Effector memory CD8-positive, alpha-beta T cell (primary cell): ENCODE results near the gene NAV2.
"Not testable (repeated sequence)": the region's sequence is repeated elsewhere in the genome, so short reads cannot be mapped to it uniquely, and the experiment has no call there.

Experiments used
- ATAC-seq: fragments of 150-1000 bp; cut with Tn5 transposase; replicated peaks from 2 replicates; pipeline ENCODE4 v1.10.0; 2021; ENCODE audit warnings: mild to moderate bottlenecking, moderate library complexity
- DNase-seq, 3 experiments: peaks; one replicate each; pipeline ENCODE4 v3.0.0; 2021
- H3K27ac Mint-ChIP-seq, 2 donors: one replicate each; pipeline ENCODE4 v1.8.0; 2022; ENCODE audit warnings: mild to moderate bottlenecking in 2 of 2, mixed read lengths in 2 of 2, moderate library complexity in 2 of 2
- H3K27me3 Mint-ChIP-seq, 2 donors: one replicate each; pipeline ENCODE4 v1.8.0; 2022; ENCODE audit warnings: mixed read lengths in 2 of 2
- H3K36me3 Mint-ChIP-seq: one replicate; pipeline ENCODE4 v1.8.0; 2022; ENCODE audit warnings: mild to moderate bottlenecking, moderate library complexity, mixed read lengths; ENCODE audit not compliant: insufficient read depth
- H3K4me1 Mint-ChIP-seq, 2 donors: one replicate each; pipeline ENCODE4 v1.8.0; 2022; ENCODE audit warnings: low read depth in 2 of 2, mixed read lengths in 2 of 2
- H3K4me3 Mint-ChIP-seq, 2 donors: one replicate each; pipeline ENCODE4 v1.8.0; 2022; ENCODE audit warnings: mild to moderate bottlenecking in 2 of 2, mixed read lengths in 2 of 2, moderate library complexity in 2 of 2
- H3K9me3 Mint-ChIP-seq, 2 donors: one replicate each; pipeline ENCODE4 v1.8.0; 2022; ENCODE audit warnings: mixed read lengths in 2 of 2

The NAV2 gene

DNA sequence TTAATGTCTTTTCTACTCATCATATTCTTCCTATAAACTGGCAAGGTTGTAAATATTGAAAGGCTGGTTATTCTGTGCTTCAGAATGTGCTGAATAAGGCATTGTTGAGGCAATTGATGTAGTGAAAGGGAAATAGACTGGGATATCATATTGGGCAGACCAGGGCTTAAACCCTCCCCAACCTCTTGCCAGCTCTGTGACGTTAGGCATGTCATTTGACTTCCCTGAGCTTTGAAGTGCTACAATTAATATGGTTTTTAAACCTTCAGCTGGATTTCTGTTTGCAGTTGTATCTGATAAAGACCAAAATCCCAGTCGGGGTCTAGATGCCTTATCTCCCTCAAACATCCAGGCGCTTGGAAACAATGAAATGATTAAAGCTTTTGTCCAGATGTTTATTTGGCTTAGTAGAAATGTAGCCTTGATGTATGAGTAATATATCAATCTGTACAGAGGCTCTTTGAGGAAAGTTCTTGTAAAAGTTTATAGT, 239.5 kb downstream of the NAV2 start:
- Mint-ChIP-seq H3K4me1 (peaks cover 3 to 6% of the 10 kb centered on the region in 2 donors), H3K27ac (no peak overlapping the region), H3K36me3 (no peaks in the 10 kb centered on the region), H3K9me3 (no peaks in the 10 kb centered on the region), H3K27me3 (peaks cover 12 to 13% of the 10 kb centered on the region in 2 donors), H3K4me3 (peak overlapping the region; percentile 17 to 56)
- no peak for ATAC-seq
- DNase-seq: no peak

DNA sequence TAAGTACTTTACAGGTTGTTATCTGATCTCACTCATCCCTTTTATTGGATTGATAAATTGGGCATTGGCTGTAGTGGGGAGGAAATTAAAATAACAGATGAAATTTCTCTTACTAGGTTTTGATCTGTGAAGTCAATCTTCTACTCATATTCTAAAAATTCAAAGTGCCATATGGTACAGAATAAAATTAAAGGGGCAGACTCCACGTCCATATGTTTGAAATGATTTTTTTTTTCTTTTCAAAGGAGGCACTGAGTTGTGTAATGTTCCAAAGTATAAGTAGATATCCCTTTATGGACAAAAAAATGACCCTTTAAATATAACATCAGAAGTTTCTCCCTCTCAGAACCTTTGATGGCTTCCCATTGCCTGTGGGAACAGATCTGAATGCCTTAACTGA, 240.3 kb downstream of the NAV2 start:
- H3K27me3 Mint-ChIP-seq: peaks cover 12 to 20% of the 10 kb centered on the region in 2 donors

GRCh38 chr11:19953336-19953735, 240.7 kb downstream of the NAV2 start:
- Mint-ChIP-seq H3K27me3 (peaks cover 12 to 20% of the 10 kb centered on the region in 2 donors), H3K4me3 (no peak overlapping the region), H3K27ac (no peak overlapping the region), H3K36me3 (no peaks in the 10 kb centered on the region), H3K4me1 (peaks cover 3 to 6% of the 10 kb centered on the region in 2 donors), H3K9me3 (no peaks in the 10 kb centered on the region)
- ATAC-seq (no peak), DNase-seq (no peak)

More for the DNA sequence above, 240.3 kb downstream of the NAV2 start:
- Mint-ChIP-seq H3K4me1 (peaks cover 3 to 6% of the 10 kb centered on the region in 2 donors), H3K9me3 (no peaks in the 10 kb centered on the region), H3K36me3 (no peaks in the 10 kb centered on the region), H3K4me3 (no peak overlapping the region), H3K27ac (no peak overlapping the region)
- ATAC-seq: no peak
- no peak for DNase-seq

DNA sequence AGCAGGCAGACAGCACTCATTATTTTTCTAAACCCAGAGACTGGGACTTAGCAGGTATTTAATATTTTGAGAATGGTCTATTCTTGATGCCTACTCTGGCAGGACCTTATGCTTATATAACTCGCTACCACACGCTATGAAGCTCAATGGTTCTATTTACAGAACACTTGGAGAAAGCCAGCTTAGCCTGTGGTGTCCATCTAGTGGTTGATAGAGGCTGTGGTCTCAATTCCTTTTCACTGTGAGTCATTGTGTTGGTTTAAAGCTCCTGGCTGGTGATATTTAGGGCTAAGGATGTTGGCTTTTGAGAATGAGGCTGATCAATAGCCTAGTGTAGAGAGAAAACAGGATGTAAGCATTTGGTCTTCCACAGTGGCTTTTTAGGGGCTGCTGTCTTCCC, 241.3 kb downstream of the NAV2 start:
- no peaks in the 10 kb centered on the region for H3K36me3 Mint-ChIP-seq
- no peak overlapping the region for H3K4me3 Mint-ChIP-seq
- no peaks in the 10 kb centered on the region for H3K9me3 Mint-ChIP-seq
- DNase-seq: no peak
- peaks cover 12 to 20% of the 10 kb centered on the region in 2 donors for H3K27me3 Mint-ChIP-seq
- peaks cover 3 to 6% of the 10 kb centered on the region in 2 donors for H3K4me1 Mint-ChIP-seq
- ATAC-seq: no peak
- no peak overlapping the region for H3K27ac Mint-ChIP-seq

GRCh38 chr11:19954899-19955298, 242.3 kb downstream of the NAV2 start:
- Mint-ChIP-seq H3K4me3 (no peak overlapping the region), H3K36me3 (no peaks in the 10 kb centered on the region), H3K4me1 (peaks cover 3 to 6% of the 10 kb centered on the region in 2 donors), H3K27ac (no peak overlapping the region), H3K9me3 (no peaks in the 10 kb centered on the region), H3K27me3 (peaks cover 12 to 20% of the 10 kb centered on the region in 2 donors)
- ATAC-seq (no peak), DNase-seq (no peak)

DNA sequence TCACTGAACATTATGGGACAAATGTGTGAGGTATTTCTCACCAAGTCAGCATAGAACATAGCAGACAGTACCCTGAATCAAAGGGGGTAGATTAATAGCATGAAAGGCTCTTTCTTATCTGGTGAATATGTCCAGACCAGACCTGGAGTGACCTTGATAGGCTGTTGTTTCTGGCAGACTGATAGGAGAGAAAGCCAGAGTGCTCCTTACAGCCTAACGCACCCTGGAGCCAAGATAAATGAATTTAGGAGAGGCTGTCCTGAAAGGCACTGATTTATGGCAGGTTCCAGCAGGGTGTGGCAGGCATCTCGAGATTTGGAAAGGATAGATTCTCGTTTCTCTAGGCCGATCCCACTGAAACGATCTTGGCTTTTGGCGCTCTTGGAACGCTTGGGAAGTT, 243.0 kb downstream of the NAV2 start:
- no peak for DNase-seq
- Mint-ChIP-seq H3K36me3 (no peaks in the 10 kb centered on the region), H3K4me3 (no peak overlapping the region), H3K27ac (no peak overlapping the region), H3K4me1 (peaks cover 3 to 6% of the 10 kb centered on the region in 2 donors), H3K9me3 (no peaks in the 10 kb centered on the region), H3K27me3 (peaks cover 12 to 20% of the 10 kb centered on the region in 2 donors)
- ATAC-seq: no peak

GRCh38 chr11:19956228-19956627, 243.6 kb downstream of the NAV2 start:
- H3K36me3 Mint-ChIP-seq: no peaks in the 10 kb centered on the region
- no peak for DNase-seq
- H3K27ac Mint-ChIP-seq: no peak overlapping the region
- peaks cover 12 to 20% of the 10 kb centered on the region in 2 donors for H3K27me3 Mint-ChIP-seq
- no peak overlapping the region for H3K4me3 Mint-ChIP-seq
- ATAC-seq: no peak
- peaks cover 3 to 6% of the 10 kb centered on the region in 2 donors for H3K4me1 Mint-ChIP-seq
- H3K9me3 Mint-ChIP-seq: no peaks in the 10 kb centered on the region

DNA sequence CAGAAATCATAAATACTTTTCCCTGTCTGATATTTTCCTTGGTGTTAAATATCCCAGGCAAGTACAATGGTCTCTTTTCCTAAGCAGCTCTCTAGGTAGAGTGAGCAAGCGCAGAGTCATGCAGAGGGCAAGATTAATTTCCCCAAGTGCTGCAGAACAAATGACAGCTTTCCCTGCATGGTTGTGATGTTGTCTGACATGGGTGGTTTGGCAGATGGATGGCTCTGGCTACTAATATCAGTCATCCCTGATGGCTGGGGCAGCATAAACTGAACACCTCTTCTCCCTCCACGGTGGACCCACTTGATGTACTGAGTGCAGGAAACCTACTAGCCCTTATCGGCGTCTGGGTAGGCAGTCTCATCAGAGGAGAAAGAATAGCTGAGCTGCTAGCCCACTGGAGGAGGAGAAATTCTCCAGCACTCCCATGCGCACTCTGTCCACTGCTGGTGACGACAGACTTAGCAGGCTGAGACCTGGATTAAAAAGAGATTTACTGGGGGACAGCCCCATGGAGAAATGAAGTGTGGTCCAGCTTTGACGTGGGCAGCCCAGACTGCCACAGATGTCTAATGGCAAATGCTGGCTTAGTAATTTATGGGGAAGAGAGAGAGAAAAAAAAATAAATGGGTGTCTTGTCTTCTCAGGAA, 244.8 kb downstream of the NAV2 start:
- ATAC-seq (no peak), DNase-seq (no peak)
- Mint-ChIP-seq H3K27ac (no peak overlapping the region), H3K36me3 (no peaks in the 10 kb centered on the region), H3K9me3 (no peaks in the 10 kb centered on the region), H3K4me1 (no peaks in the 10 kb centered on the region), H3K27me3 (peaks cover 12 to 20% of the 10 kb centered on the region in 2 donors), H3K4me3 (no peak overlapping the region)

DNA sequence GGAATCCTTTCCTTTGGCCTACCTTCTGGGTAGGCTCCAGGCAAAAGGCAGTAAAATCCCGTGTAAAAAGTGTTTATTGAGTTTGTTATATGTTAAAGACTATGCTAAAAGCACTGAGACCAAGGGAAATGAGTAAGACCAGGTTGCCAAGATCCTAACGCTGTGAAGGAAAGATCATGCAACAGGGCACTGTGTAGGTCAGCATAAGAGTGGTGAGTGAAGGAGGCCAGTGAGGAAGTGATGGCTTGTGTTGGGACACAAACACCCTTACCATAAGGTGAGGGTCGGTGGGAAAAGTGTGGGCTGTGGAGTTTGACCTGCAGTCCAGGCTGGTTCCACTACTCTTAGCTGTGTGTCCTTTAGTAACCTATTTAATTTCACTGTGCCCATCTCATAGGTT, 245.6 kb downstream of the NAV2 start:
- no peak for DNase-seq
- no peaks in the 10 kb centered on the region for H3K9me3 Mint-ChIP-seq
- no peak overlapping the region for H3K27ac Mint-ChIP-seq
- no peaks in the 10 kb centered on the region for H3K36me3 Mint-ChIP-seq
- peaks cover 6 to 15% of the 10 kb centered on the region in 2 donors for H3K27me3 Mint-ChIP-seq
- peaks cover 2 to 3% of the 10 kb centered on the region in 2 donors for H3K4me1 Mint-ChIP-seq
- ATAC-seq: no peak
- H3K4me3 Mint-ChIP-seq: no peak overlapping the region

- Mint-ChIP-seq H3K4me1 (peaks cover 5 to 8% of the 10 kb centered on the region in 2 donors), H3K9me3 (no peaks in the 10 kb centered on the region), H3K27ac (no peak overlapping the region), H3K4me3 (no peak overlapping the region), H3K36me3 (no peaks in the 10 kb centered on the region), H3K27me3 (peaks cover 0 to 9% of the 10 kb centered on the region in 2 donors)
- ATAC-seq: no peak
- DNase-seq: no peak
Observed at GRCh38 chr11:19959210-19959609, 246.6 kb downstream of the NAV2 start.

- no peak overlapping the region for H3K27ac Mint-ChIP-seq
- no peak overlapping the region for H3K4me3 Mint-ChIP-seq
- H3K36me3 Mint-ChIP-seq: no peaks in the 10 kb centered on the region
- H3K4me1 Mint-ChIP-seq: peaks cover 5 to 8% of the 10 kb centered on the region in 2 donors
- peaks cover 0 to 9% of the 10 kb centered on the region in 2 donors for H3K27me3 Mint-ChIP-seq
- no peaks in the 10 kb centered on the region for H3K9me3 Mint-ChIP-seq
- no peak for DNase-seq
- no peak for ATAC-seq
Observed at GRCh38 chr11:19959648-19960059, 247.0 kb downstream of the NAV2 start.

- not testable (repeated sequence) for ATAC-seq, H3K27ac Mint-ChIP-seq, H3K4me1 Mint-ChIP-seq, H3K36me3 Mint-ChIP-seq, H3K4me3 Mint-ChIP-seq, DNase-seq, H3K9me3 Mint-ChIP-seq
- peaks cover 5 to 14% of the 10 kb centered on the region in 2 donors for H3K27me3 Mint-ChIP-seq
Observed at GRCh38 chr11:19960410-19960809, 247.8 kb downstream of the NAV2 start.

GRCh38 chr11:19961225-19961624, 248.6 kb downstream of the NAV2 start:
- Mint-ChIP-seq H3K27me3 (peaks cover 9 to 22% of the 10 kb centered on the region in 2 donors), H3K4me1 (peaks cover 5 to 8% of the 10 kb centered on the region in 2 donors), H3K36me3 (no peaks in the 10 kb centered on the region), H3K9me3 (no peaks in the 10 kb centered on the region), H3K4me3 (no peak overlapping the region), H3K27ac (no peak overlapping the region)
- DNase-seq (no peak), ATAC-seq (no peak)

- Mint-ChIP-seq H3K4me3 (no peak overlapping the region), H3K4me1 (peaks cover 8% of the 10 kb centered on the region in 2 donors), H3K9me3 (no peaks in the 10 kb centered on the region), H3K36me3 (no peaks in the 10 kb centered on the region), H3K27ac (no peak overlapping the region), H3K27me3 (peaks cover 15 to 28% of the 10 kb centered on the region in 2 donors)
- DNase-seq: no peak
- ATAC-seq: no peak
Observed at GRCh38 chr11:19962053-19962800, 249.6 kb downstream of the NAV2 start.
